Activated naive CD4-positive, alpha-beta T cell treated with anti-CD3 and anti-CD28 coated beads, Interleukin-2, amount 50 U/mL, for 72 hours (primary cell): ENCODE data around the gene STAG1. TPM values are rescaled to one million over a fixed set of nuclear protein-coding genes. Genes with fewer than 3 reads are reported as not detected.

ENCODE experiments used
- ATAC-seq, 2 donors: fragments of 150-1000 bp; cut with Tn5 transposase; 2 replicates each; pipeline ENCODE4 v1.10.0; 2021; ENCODE audit warnings: mild to moderate bottlenecking in 2 of 2, moderate library complexity in 2 of 2
- DNase-seq, 2 donors: peaks; one replicate each; pipeline ENCODE4 v3.0.0; 2021 to 2022; ENCODE audit warnings: low spot score in 2 of 2
- H3K27ac Mint-ChIP-seq, 2 donors: one replicate each; pipeline ENCODE4 v1.8.0; 2022; ENCODE audit warnings: mild to moderate bottlenecking in 2 of 2, mixed read lengths in 2 of 2
- H3K36me3 Mint-ChIP-seq, 2 donors: one replicate each; pipeline ENCODE4 v1.8.0; 2022; ENCODE audit warnings: mixed read lengths in 2 of 2
- H3K9me3 Mint-ChIP-seq, 2 donors: one replicate each; pipeline ENCODE4 v1.8.0; 2022; ENCODE audit warnings: mixed read lengths in 2 of 2
- total RNA-seq, 2 donors: library from RNA; stranded (reverse); gene quantifications; one replicate each; pipeline ENCODE4 v1.2.3, GENCODE V29; 2022

Gene STAG1
- total RNA-seq, 2 donors from 2014 or later = 35.8 to 40.5 TPM

GRCh38 chr3:136293279-136293678 is 458.9 kb downstream of the STAG1 start:
- peaks cover 8 to 17% of the 10 kb centered on the region in 2 donors for H3K36me3 Mint-ChIP-seq
- no peak for DNase-seq
- H3K9me3 Mint-ChIP-seq = no peaks in the 10 kb centered on the region
- no peak overlapping the region for H3K27ac Mint-ChIP-seq
- ATAC-seq = no peak

- DNase-seq = no peak
- H3K36me3 Mint-ChIP-seq = peaks cover 8 to 17% of the 10 kb centered on the region in 2 donors
- no peaks in the 10 kb centered on the region for H3K9me3 Mint-ChIP-seq
Measured at GRCh38 chr3:136292500-136292899, 459.7 kb downstream of the STAG1 start.

GRCh38 chr3:136291302-136291701 is 460.9 kb downstream of the STAG1 start:
- no peak overlapping the region for H3K27ac Mint-ChIP-seq
- H3K9me3 Mint-ChIP-seq = no peaks in the 10 kb centered on the region
- no peak for DNase-seq
- ATAC-seq = no peak
- peaks cover 8 to 22% of the 10 kb centered on the region in 2 donors for H3K36me3 Mint-ChIP-seq

More at GRCh38 chr3:136292500-136292899, 459.7 kb downstream of the STAG1 start:
- ATAC-seq = no peak
- H3K27ac Mint-ChIP-seq = no peak overlapping the region

Other genes starting within 250 kb of the STAG1 start
- gene SLC35G2, start 66.7 kb upstream of the STAG1 start, total RNA-seq = 1 to 10 TPM; 1.9 to 6.4 TPM
- 10 to 100 TPM; 34.6 to 45.1 TPM for gene NCK1, start 109.8 kb upstream of the STAG1 start, total RNA-seq
- gene IL20RB, start 205.6 kb upstream of the STAG1 start, total RNA-seq = 1 to 10 TPM; 1.8 to 1.9 TPM